ENCODE measurements around the gene C2CD2L. TPM values are rescaled to one million over a fixed set of nuclear protein-coding genes. Genes with fewer than 3 reads are reported as not detected.
A peak's percentile ranks its signal among the peaks of the same experiment; 100 is the strongest.

Gene C2CD2L
- total and polyA plus RNA-seq, 2 donors (not counting 3 experiments of a cell fraction or from before 2014, with no cell fraction given), result 9.1 to 10.4 TPM

- Histone ChIP-seq H2AFZ (ENCODE audit: low read depth, low read length) (no peak overlapping the region), H3K4me1 (ENCODE audit: control insufficient read depth, extremely low read depth, insufficient read depth, low read length) (peaks cover 4% of the 10 kb centered on the region), H3K27me3 (ENCODE audit: control insufficient read depth in 2 of 2, insufficient read depth in 2 of 2, low read length in 2 of 2) (peaks cover 2 to 3% of the 10 kb centered on the region in 2 experiments), H3K9me3 (replicated peaks; ENCODE audit: control insufficient read depth, insufficient read depth, low read length) (no peaks in the 10 kb centered on the region), H3K4me3 (replicated peaks in 1 of 3; ENCODE audit: insufficient read depth in 1 of 3, low read depth in 1 of 3, low read length in 3 of 3) (no peak overlapping the region), H3K36me3 (ENCODE audit: control insufficient read depth in 2 of 2, extremely low read depth in 1 of 2, insufficient read depth in 2 of 2, low read length in 2 of 2) (no peaks in the 10 kb centered on the region), H3K9me1 (replicated peaks; ENCODE audit: control insufficient read depth, extremely low read depth, insufficient read depth, low read length) (no peaks in the 10 kb centered on the region), H3K79me2 (ENCODE audit: control insufficient read depth, insufficient read depth, low read length) (no peaks in the 10 kb centered on the region), H3K9ac (replicated peaks; ENCODE audit: extremely low read depth, insufficient read depth, low read length) (no peak overlapping the region), H3K27ac (ENCODE audit: insufficient read depth, low read depth, low read length) (no peak overlapping the region), H3K4me2 (ENCODE audit: insufficient read depth, low read length) (no peak overlapping the region), H4K20me1 (replicated peaks; ENCODE audit: control insufficient read depth, extremely low read depth, insufficient read depth, low read length) (no peaks in the 10 kb centered on the region)
- POLR2A ChIA-PET, result no interaction called here
- dilution Hi-C loops (cut with MboI; ENCODE audit: extremely low pct_ligation_motif_present, low sequenced_read_pairs) (no loop called here), intact Hi-C loops (cut with micrococcal nuclease) (loop anchor here (2.0 kb wide), 1 partner anchor 21 kb away; the partner anchor contains the start of gene NLRX1)
- no TSS peak for BruUV-seq (replicated peaks)
- DNase-seq (ENCODE audit: low read depth, low spot score), result no peak
- TF ChIP-seq POLR2AphosphoS5 (IDR thresholded peaks at IDR 0.05; ENCODE audit: insufficient read depth, low read depth, low read length) (no peak), POLR2A (IDR thresholded peaks at IDR 0.05; ENCODE audit: low read depth, low read length) (no peak), EZH2 (IDR thresholded peaks at IDR 0.05; ENCODE audit: borderline replicate concordance, low read depth, low read length, severe bottlenecking) (no peak), FOS (IDR thresholded peaks at IDR 0.05; ENCODE audit: borderline replicate concordance, insufficient read depth, low read length) (no peak), JUN (IDR thresholded peaks at IDR 0.05; ENCODE audit: borderline replicate concordance, insufficient read depth, insufficient read length, low read depth) (no peak)
- no peak for FAIRE-seq
- CTCF ChIA-PET, result interaction anchor here (1.0 to 2.2 kb wide), 3 partner anchors 45 to 174 kb away, joined by 3 to 10 read pairs (median 3); no protein-coding TSS in a partner anchor
Measured at GRCh38 chr11:119147604-119148333, 40.6 kb downstream of the C2CD2L start.

DNA sequence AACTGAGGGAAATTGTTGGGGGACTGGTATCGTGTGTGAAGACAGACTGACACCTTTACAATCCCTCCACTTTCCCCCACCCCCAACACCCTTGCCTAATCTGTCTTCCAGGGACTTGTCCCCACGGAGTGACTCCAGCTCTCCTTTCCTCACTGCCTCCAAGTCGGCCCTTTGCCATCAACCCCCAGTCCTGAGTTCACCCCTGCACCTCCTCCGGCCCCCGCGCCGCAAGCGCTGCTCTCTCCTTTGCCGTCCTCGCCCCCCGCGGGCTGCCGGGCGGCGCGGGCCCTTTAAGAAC, 41.5 kb downstream of the C2CD2L start:
- FAIRE-seq (no peak), DNase-seq (ENCODE audit: low read depth, low spot score) (no peak)
- ChIA-PET POLR2A (no interaction called here), CTCF (interaction anchor here (0.6 to 2.2 kb wide), 6 partner anchors 9 to 192 kb away, joined by 3 to 10 read pairs (median 4); partner anchors contain the start of gene C1QTNF5)
- intact Hi-C loops (cut with micrococcal nuclease), result loop anchor here (2.0 kb wide), 1 partner anchor 20 kb away; the partner anchor contains the start of gene NLRX1
- peak overlapping the region; percentile 1 to 48 (median 3) for H3K4me3 ChIP-seq (replicated peaks in 1 of 3; ENCODE audit: insufficient read depth in 1 of 3, low read depth in 1 of 3, low read length in 3 of 3)
- peak overlapping the region; percentile 80 for H2AFZ ChIP-seq (ENCODE audit: low read depth, low read length)
- TF ChIP-seq EZH2 (IDR thresholded peaks at IDR 0.05; ENCODE audit: borderline replicate concordance, low read depth, low read length, severe bottlenecking), result no peak
- no peak for TF ChIP-seq GATA2 (IDR thresholded peaks at IDR 0.05; ENCODE audit: insufficient read depth, insufficient read length, low read depth, low read length)
- TF ChIP-seq JUN (IDR thresholded peaks at IDR 0.05; ENCODE audit: borderline replicate concordance, insufficient read depth, insufficient read length, low read depth), result no peak
- BruUV-seq (replicated peaks), result no TSS peak
- no peaks in the 10 kb centered on the region for H3K36me3 ChIP-seq (ENCODE audit: control insufficient read depth in 2 of 2, extremely low read depth in 1 of 2, insufficient read depth in 2 of 2, low read length in 2 of 2)
- no peaks in the 10 kb centered on the region for H3K79me2 ChIP-seq (ENCODE audit: control insufficient read depth, insufficient read depth, low read length)
- H3K9me1 ChIP-seq (replicated peaks; ENCODE audit: control insufficient read depth, extremely low read depth, insufficient read depth, low read length), result no peaks in the 10 kb centered on the region
- no peak overlapping the region for H3K27ac ChIP-seq (ENCODE audit: insufficient read depth, low read depth, low read length)
- dilution Hi-C loops (cut with MboI; ENCODE audit: extremely low pct_ligation_motif_present, low sequenced_read_pairs), result no loop called here
- peaks cover 4% of the 10 kb centered on the region for H3K4me1 ChIP-seq (ENCODE audit: control insufficient read depth, extremely low read depth, insufficient read depth, low read length)
- H3K4me2 ChIP-seq (ENCODE audit: insufficient read depth, low read length), result peak overlapping the region; percentile 2
- H3K9me3 ChIP-seq (replicated peaks; ENCODE audit: control insufficient read depth, insufficient read depth, low read length), result no peaks in the 10 kb centered on the region
- no peaks in the 10 kb centered on the region for H4K20me1 ChIP-seq (replicated peaks; ENCODE audit: control insufficient read depth, extremely low read depth, insufficient read depth, low read length)
- H3K27me3 ChIP-seq (ENCODE audit: control insufficient read depth in 2 of 2, insufficient read depth in 2 of 2, low read length in 2 of 2), result peaks cover 2 to 3% of the 10 kb centered on the region in 2 experiments
- H3K9ac ChIP-seq (replicated peaks; ENCODE audit: extremely low read depth, insufficient read depth, low read length), result no peak overlapping the region
